Breast epithelium (tissue), 3 donors: ENCODE measurements around the gene TBRG4.

Experiments used
- POLR2A ChIP-seq: fragments of 450-650 bp; IDR thresholded peaks from one replicate; pipeline ENCODE4 v1.6.1; 2016; ENCODE audit warnings: antibody characterized with exemption, mild to moderate bottlenecking, moderate library complexity
- POLR2AphosphoS5 ChIP-seq, 3 donors: sonication (generic); formaldehyde crosslinking; IDR thresholded peaks; one replicate each; pipeline ENCODE4 v1.6.1; 2017; ENCODE audit warnings: antibody characterized with exemption in 3 of 3

DNA sequence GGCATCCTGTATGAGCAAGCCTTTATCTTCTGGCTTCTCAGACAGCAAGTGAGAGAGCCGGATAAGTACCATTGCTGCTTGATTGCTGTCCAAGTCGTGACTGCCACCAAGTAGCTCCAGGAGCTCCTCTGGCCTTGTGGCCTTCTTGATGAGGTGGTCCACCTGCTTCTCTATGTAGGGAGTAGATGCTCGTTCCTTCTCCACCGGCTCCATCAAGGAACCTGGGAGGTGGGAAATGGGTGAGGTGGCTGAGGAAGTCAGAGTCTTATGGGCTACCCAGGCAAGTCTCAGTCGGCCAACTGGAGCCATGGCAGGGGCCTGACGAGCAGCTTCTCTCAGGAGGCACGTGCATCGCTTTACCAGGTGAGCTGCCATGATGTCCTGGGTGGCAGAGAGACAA is 2.6 kb downstream of the TBRG4 start:
- TF ChIP-seq POLR2AphosphoS5 (IDR thresholded peaks at IDR 0.05) (no peak), POLR2A (no peak)
